Transverse colon (tissue), 4 donors: ENCODE data around the gene DPP10. TPM values are rescaled to one million over a fixed set of nuclear protein-coding genes. Genes with fewer than 3 reads are reported as not detected.
"Not testable (repeated sequence)": the region's sequence is repeated elsewhere in the genome, so short reads cannot be mapped to it uniquely, and the experiment has no call there.

ENCODE experiments used
- DNase-seq: peaks from one replicate; pipeline ENCODE4 v3.0.0-alpha.2; 2019
- H3K27ac ChIP-seq, 4 donors: fragments of 200-600 bp; sonication (generic); 2 replicates each; pipeline ENCODE4 v1.5.1; 2016 to 2018; ENCODE audit warnings: inconsistent platforms in 4 of 4
- H3K27me3 ChIP-seq: fragments of 200-600 bp; sonication (generic); 2 replicates; pipeline ENCODE4 v1.5.1; 2017; ENCODE audit warnings: inconsistent platforms
- H3K36me3 ChIP-seq, 4 donors: fragments of 200-600 bp; sonication (generic); 2 replicates each; pipeline ENCODE4 v1.5.1; 2017 to 2019; ENCODE audit warnings: inconsistent platforms in 4 of 4
- H3K4me1 ChIP-seq, 4 donors: fragments of 200-600 bp; sonication (generic); 2 replicates each; pipeline ENCODE4 v1.5.1; 2017 to 2020; ENCODE audit warnings: inconsistent platforms in 4 of 4
- H3K4me3 ChIP-seq, 4 donors: fragments of 200-600 bp; sonication (generic); 1 replicate in 1 of 4; 2 replicates in 3 of 4; pipeline versions ENCODE4 v1.5.1 to v1.6.1; 2017 to 2019; ENCODE audit warnings: inconsistent platforms in 4 of 4
- H3K9me3 ChIP-seq, 2 donors: fragments of 200-600 bp; sonication (generic); 2 replicates each; pipeline ENCODE4 v1.5.1; 2017 to 2019; ENCODE audit warnings: inconsistent platforms in 2 of 2
- EP300 ChIP-seq: sonication (generic); formaldehyde crosslinking; IDR thresholded peaks from one replicate; pipeline ENCODE4 v1.6.1; 2017; ENCODE audit warnings: antibody characterized with exemption, low read depth
- POLR2A ChIP-seq: fragments of 450-650 bp; IDR thresholded peaks from one replicate; pipeline ENCODE4 v1.6.1; 2016; ENCODE audit warnings: antibody characterized with exemption, mild to moderate bottlenecking, moderate library complexity
- POLR2AphosphoS5 ChIP-seq, 3 donors: sonication (generic); formaldehyde crosslinking; IDR thresholded peaks; one replicate each; pipeline ENCODE4 v1.6.1; 2016; ENCODE audit warnings: antibody characterized with exemption in 3 of 3
- WGBS, 2 donors: methylation state at CpG; one replicate each; pipeline ENCODE4 v1.1.5; 2018; ENCODE audit warnings: low coverage in 1 of 2; 5-methylcytosine and 5-hydroxymethylcytosine counted together
- in situ Hi-C, 4 donors: fragments of 200-750 bp; cut with MboI; loops; one replicate each; pipeline versions ENCODE4 v1.15.0 to v1.15.1; 2017; ENCODE audit warnings: low sequenced_read_pairs in 3 of 4, low pct_ligation_motif_present in 1 of 4, low pct_unique_long_range_greater_than_20kb in 1 of 4
- intact Hi-C: fragments of 100-400 bp; cut with DNase I; formaldehyde crosslinking; loops from one replicate; pipeline ENCODE4 v1.15.1; 2023; ENCODE audit warnings: low total_unique reads
- total RNA-seq, 4 donors: library from RNA; depleted of rRNA; stranded (reverse); fragments of >200 nt; gene quantifications; one replicate each; pipeline ENCODE4 v1.1.0, GENCODE V29; 2016
- TF ChIP-seq, protein P1 (sequence below), 5 experiments: fragments of 200-600 bp in 3 of 5; fragments of 450-650 bp in 2 of 5; sonication (generic) in 3 of 5; IDR thresholded peaks; 1 replicate in 2 of 5; 2 replicates in 3 of 5; pipeline ENCODE4 v1.5.1; 2016 to 2017; ENCODE audit warnings: antibody characterized with exemption in 5 of 5, inconsistent platforms in 3 of 5, mild to moderate bottlenecking in 2 of 5, moderate library complexity in 1 of 5

DPP10 gene
- total RNA-seq, 4 donors from 2014 or later: 3.4 to 8.4 (median 7.0) TPM

DNA sequence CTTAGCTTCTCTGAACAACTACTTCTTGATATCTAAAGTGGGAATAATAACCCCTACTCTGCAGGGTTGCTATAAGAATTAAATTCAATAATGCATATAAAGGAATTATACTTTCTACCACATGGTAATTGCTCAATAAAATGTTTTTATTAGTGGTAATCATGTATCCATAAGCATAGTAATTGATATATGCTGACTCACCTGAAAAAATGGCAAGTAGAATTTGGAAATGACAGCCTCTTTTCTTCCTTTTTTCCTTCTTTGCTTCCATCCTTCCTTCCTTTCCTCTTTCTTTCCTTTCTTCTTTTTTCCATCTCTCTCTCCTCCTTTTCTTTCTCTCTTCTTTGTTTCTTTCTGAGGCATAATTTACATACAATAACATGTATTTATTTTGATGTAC lies 65.3 kb downstream of the DPP10 start:
- Histone ChIP-seq H3K36me3 (no peaks in the 10 kb centered on the region), H3K9me3 (no peaks in the 10 kb centered on the region), H3K4me3 (no peak overlapping the region), H3K27ac (no peak overlapping the region), H3K4me1 (no peaks in the 10 kb centered on the region), H3K27me3 (no peaks in the 10 kb centered on the region)
- in situ Hi-C loops (no loop called here), intact Hi-C loops (no loop called here)
- TF ChIP-seq POLR2A (no peak), POLR2AphosphoS5 (IDR thresholded peaks at IDR 0.05) (no peak), EP300 (no peak)
- TF ChIP-seq, protein P1, sequence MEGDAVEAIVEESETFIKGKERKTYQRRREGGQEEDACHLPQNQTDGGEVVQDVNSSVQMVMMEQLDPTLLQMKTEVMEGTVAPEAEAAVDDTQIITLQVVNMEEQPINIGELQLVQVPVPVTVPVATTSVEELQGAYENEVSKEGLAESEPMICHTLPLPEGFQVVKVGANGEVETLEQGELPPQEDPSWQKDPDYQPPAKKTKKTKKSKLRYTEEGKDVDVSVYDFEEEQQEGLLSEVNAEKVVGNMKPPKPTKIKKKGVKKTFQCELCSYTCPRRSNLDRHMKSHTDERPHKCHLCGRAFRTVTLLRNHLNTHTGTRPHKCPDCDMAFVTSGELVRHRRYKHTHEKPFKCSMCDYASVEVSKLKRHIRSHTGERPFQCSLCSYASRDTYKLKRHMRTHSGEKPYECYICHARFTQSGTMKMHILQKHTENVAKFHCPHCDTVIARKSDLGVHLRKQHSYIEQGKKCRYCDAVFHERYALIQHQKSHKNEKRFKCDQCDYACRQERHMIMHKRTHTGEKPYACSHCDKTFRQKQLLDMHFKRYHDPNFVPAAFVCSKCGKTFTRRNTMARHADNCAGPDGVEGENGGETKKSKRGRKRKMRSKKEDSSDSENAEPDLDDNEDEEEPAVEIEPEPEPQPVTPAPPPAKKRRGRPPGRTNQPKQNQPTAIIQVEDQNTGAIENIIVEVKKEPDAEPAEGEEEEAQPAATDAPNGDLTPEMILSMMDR (IDR thresholded peaks at IDR 0.05): no peak
- no peak for DNase-seq

- no peak for DNase-seq
- in situ Hi-C loops: no loop called here
- H3K9me3 ChIP-seq: no peaks in the 10 kb centered on the region
- no peaks in the 10 kb centered on the region for H3K36me3 ChIP-seq
- no peak overlapping the region for H3K4me3 ChIP-seq
- no peak for TF ChIP-seq POLR2AphosphoS5 (IDR thresholded peaks at IDR 0.05)
- TF ChIP-seq EP300: no peak
- TF ChIP-seq POLR2A: no peak
- TF ChIP-seq, protein P1 (IDR thresholded peaks at IDR 0.05): no peak
- 85 to 86% methylated on average over 2 to 3 of the region's 3 CpGs for WGBS, 2 donors
- H3K4me1 ChIP-seq: peaks cover 0 to 5% (median 0%) of the 10 kb centered on the region in 4 donors
- intact Hi-C loops: no loop called here
- H3K27me3 ChIP-seq: no peaks in the 10 kb centered on the region
- H3K27ac ChIP-seq: no peak overlapping the region
Measured at GRCh38 chr2:114515882-114516281, 73.4 kb downstream of the DPP10 start.

DNA sequence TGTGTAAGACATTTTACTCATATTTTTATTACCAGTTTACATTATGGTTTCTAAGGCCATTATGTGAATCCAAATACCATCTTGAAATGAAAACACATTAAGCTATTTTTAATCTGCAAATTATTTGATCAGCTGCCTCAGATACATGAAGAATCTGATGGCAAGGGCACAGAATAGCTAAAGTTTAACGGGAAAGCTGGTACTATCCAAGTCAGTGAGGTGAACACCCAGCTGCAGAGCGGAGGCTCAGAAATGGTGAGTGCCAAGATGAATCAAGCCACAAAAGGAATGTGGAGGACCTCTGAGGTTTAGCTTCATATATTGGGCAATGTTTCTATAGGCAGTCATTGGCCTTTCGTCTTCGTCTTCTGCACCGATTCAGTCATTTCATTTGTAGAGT lies 75.1 kb downstream of the DPP10 start:
- no peak overlapping the region for H3K4me3 ChIP-seq
- in situ Hi-C loops (no loop called here), intact Hi-C loops (no loop called here)
- no peaks in the 10 kb centered on the region for H3K27me3 ChIP-seq
- H3K27ac ChIP-seq: no peak overlapping the region
- peaks cover 0 to 5% (median 0%) of the 10 kb centered on the region in 4 donors for H3K4me1 ChIP-seq
- no peaks in the 10 kb centered on the region for H3K36me3 ChIP-seq
- 76 to 92% methylated on average over 5 of the region's 5 CpGs for whole genome bisulfite sequencing, 2 donors
- no peak for TF ChIP-seq EP300
- no peak for DNase-seq
- no peaks in the 10 kb centered on the region for H3K9me3 ChIP-seq

DNA sequence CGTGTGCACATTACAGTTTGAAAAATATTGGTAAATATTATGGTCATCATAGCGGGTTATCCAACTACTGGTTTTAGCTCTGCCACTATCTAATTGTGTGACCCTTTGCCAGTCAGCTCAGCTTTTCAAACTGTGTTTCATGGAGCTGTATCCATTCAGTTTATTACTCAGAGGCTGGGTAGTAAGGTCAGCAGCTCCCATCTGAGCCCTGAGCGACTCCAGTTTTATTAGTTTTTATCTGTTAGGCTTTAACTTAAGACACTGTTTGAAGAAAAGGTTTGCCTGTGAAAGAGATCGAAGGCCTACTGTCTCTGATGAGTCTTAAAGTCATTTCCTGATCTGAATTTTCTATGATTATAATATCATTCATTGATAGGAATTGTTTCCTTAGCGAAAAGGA lies 76.3 kb downstream of the DPP10 start:
- intact Hi-C loops: no loop called here
- peaks cover 0 to 5% (median 0%) of the 10 kb centered on the region in 4 donors for H3K4me1 ChIP-seq
- WGBS, 2 donors: 64 to 67% methylated on average over 4 to 5 of the region's 5 CpGs

GRCh38 chr2:114522612-114523011 lies 80.2 kb downstream of the DPP10 start:
- peaks cover 0 to 14% (median 0%) of the 10 kb centered on the region in 4 donors for H3K4me1 ChIP-seq
- H3K9me3 ChIP-seq, DNase-seq, intact Hi-C loops, in situ Hi-C loops, H3K36me3 ChIP-seq, H3K4me3 ChIP-seq, H3K27ac ChIP-seq, H3K27me3 ChIP-seq: not testable (repeated sequence)
- 82 to 84% methylated on average over 3 to 4 of the region's 4 CpGs for WGBS, 2 donors

More for the DNA sequence above, 76.3 kb downstream of the DPP10 start:
- TF ChIP-seq, protein P1 (IDR thresholded peaks at IDR 0.05): no peak
- TF ChIP-seq POLR2AphosphoS5 (IDR thresholded peaks at IDR 0.05) (no peak), POLR2A (no peak), EP300 (no peak)
- in situ Hi-C loops: no loop called here
- Histone ChIP-seq H3K9me3 (no peaks in the 10 kb centered on the region), H3K27me3 (no peaks in the 10 kb centered on the region), H3K36me3 (no peaks in the 10 kb centered on the region), H3K4me3 (no peak overlapping the region), H3K27ac (no peak overlapping the region)
- no peak for DNase-seq
